Endothelial cell of umbilical vein (primary cell): Measurements from ENCODE around the gene SAMD4B. TPM values are rescaled to one million over a fixed set of nuclear protein-coding genes. Genes with fewer than 3 reads are reported as not detected.
"Not testable (repeated sequence)": the region's sequence is repeated elsewhere in the genome, so short reads cannot be mapped to it uniquely, and the experiment has no call there.

Experiments
- BruUV-seq: library from RNA; stranded (reverse); fragments of 400-500 nt; replicated peaks from 2 replicates; lab custom pipeline; 2021; lab: Mats Ljungman, UMichigan
- CTCF ChIA-PET: fragments of 300-600, 350-600 bp; sonication (Branson Sonifier 250); formaldehyde crosslinking; loops from one replicate; lab custom pipeline; 2021; ENCODE audit warnings: antibody characterized with exemption, inconsistent platforms; lab: Charles Lee
- POLR2A ChIA-PET: fragments of 300-600, 350-600 bp; sonication (Branson Sonifier 250); formaldehyde crosslinking; loops from one replicate; lab custom pipeline; 2021; ENCODE audit warnings: antibody characterized with exemption, inconsistent platforms; lab: Charles Lee
- DNase-seq: peaks from one replicate; pipeline ENCODE4 v3.0.0-alpha.2; 2011; ENCODE audit warnings: low read depth, low spot score
- FAIRE-seq: peaks from 2 replicates; lab custom pipeline; 2011; peaks lifted over from hg19 to GRCh38; lab: Jason Lieb, UNC
- H2AFZ ChIP-seq: 2 replicates; pipeline ENCODE4 v1.6.0; 2012; ENCODE audit warnings: low read depth, low read length, control low read depth, inconsistent platforms
- H3K27ac ChIP-seq: 2 replicates; pipeline ENCODE4 v1.5.1; 2011; ENCODE audit warnings: low read depth, mild to moderate bottlenecking, control low read depth, low read length, moderate library complexity; ENCODE audit not compliant: insufficient read depth
- H3K27me3 ChIP-seq, 2 experiments: 2 replicates each; pipeline versions ENCODE4 v1.6.0 to v1.6.1; 2011; ENCODE audit warnings: low read length in 2 of 2, mixed read lengths in 1 of 2; ENCODE audit not compliant: control insufficient read depth in 2 of 2, insufficient read depth in 2 of 2
- H3K36me3 ChIP-seq, 2 experiments: 2 replicates in 1 of 2; 3 replicates in 1 of 2; pipeline ENCODE4 v1.5.1; 2011; ENCODE audit warnings: low read length in 2 of 2, mild to moderate bottlenecking in 1 of 2, moderate library complexity in 1 of 2; ENCODE audit not compliant: control insufficient read depth in 2 of 2, insufficient read depth in 2 of 2; ENCODE audit errors: extremely low read depth in 1 of 2
- H3K4me1 ChIP-seq: 3 replicates; pipeline ENCODE4 v1.5.1; 2011; ENCODE audit warnings: mild to moderate bottlenecking, low read length; ENCODE audit not compliant: control insufficient read depth, insufficient read depth; ENCODE audit errors: extremely low read depth
- H3K4me2 ChIP-seq: 2 replicates; pipeline ENCODE4 v1.6.1; 2011; ENCODE audit warnings: low read length, control low read depth, mixed read lengths; ENCODE audit not compliant: insufficient read depth
- H3K4me3 ChIP-seq, 3 experiments: fragments of 200-600 bp in 1 of 3; sonication (generic), shearing (Covaris generic) in 1 of 3; replicated peaks in 1 of 3; 2 replicates each; pipeline ENCODE4 v1.5.1; 2011 to 2016; ENCODE audit warnings: control low read depth in 3 of 3, low read length in 3 of 3, mild to moderate bottlenecking in 2 of 3, inconsistent platforms in 1 of 3, low read depth in 1 of 3, moderate library complexity in 1 of 3; ENCODE audit not compliant: insufficient read depth in 1 of 3
- H3K79me2 ChIP-seq: 2 replicates; pipeline ENCODE4 v1.6.0; 2012; ENCODE audit warnings: low read length, inconsistent platforms; ENCODE audit not compliant: control insufficient read depth, insufficient read depth
- H3K9ac ChIP-seq: replicated peaks from 2 replicates; pipeline ENCODE3; 2011; ENCODE audit warnings: low read length, control low read depth; ENCODE audit not compliant: insufficient read depth; ENCODE audit errors: extremely low read depth
- H3K9me1 ChIP-seq: replicated peaks from 3 replicates; pipeline ENCODE4 v1.6.0; 2011; ENCODE audit warnings: mild to moderate bottlenecking, low read length; ENCODE audit not compliant: control insufficient read depth, insufficient read depth; ENCODE audit errors: extremely low read depth
- H3K9me3 ChIP-seq: replicated peaks from 2 replicates; pipeline ENCODE4 v1.5.1; 2012; ENCODE audit warnings: low read length, inconsistent platforms; ENCODE audit not compliant: control insufficient read depth, insufficient read depth
- H4K20me1 ChIP-seq: replicated peaks from 2 replicates; pipeline ENCODE3; 2011; ENCODE audit warnings: mild to moderate bottlenecking, low read length; ENCODE audit not compliant: control insufficient read depth, insufficient read depth; ENCODE audit errors: extremely low read depth
- CTCF ChIP-seq, 2 donors: IDR thresholded peaks; 1 replicate in 1 of 2; 2 replicates in 1 of 2; pipeline ENCODE4 v1.5.1; 2011; ENCODE audit warnings: low read length in 2 of 2, mild to moderate bottlenecking in 2 of 2, moderate library complexity in 2 of 2, control low read depth in 1 of 2, inconsistent platforms in 1 of 2, low read depth in 1 of 2; ENCODE audit not compliant: insufficient read depth in 1 of 2; ENCODE audit errors: extremely low read depth in 1 of 2
- EZH2 ChIP-seq: IDR thresholded peaks from 2 replicates; pipeline ENCODE4 v1.6.1; 2012; ENCODE audit warnings: borderline replicate concordance, low read depth, mild to moderate bottlenecking, moderate library complexity, low read length, inconsistent platforms; ENCODE audit not compliant: severe bottlenecking
- FOS ChIP-seq: IDR thresholded peaks from 2 replicates; pipeline ENCODE4 v1.6.1; 2011; ENCODE audit warnings: mild to moderate bottlenecking, low read length, moderate library complexity, borderline replicate concordance; ENCODE audit not compliant: insufficient read depth
- GATA2 ChIP-seq: IDR thresholded peaks from 2 replicates; pipeline ENCODE4 v1.7.0; 2011; ENCODE audit warnings: low read depth, mild to moderate bottlenecking, moderate library complexity, mixed read lengths, low read length; ENCODE audit not compliant: insufficient read length, insufficient read depth
- JUN ChIP-seq: IDR thresholded peaks from 2 replicates; pipeline ENCODE4 v1.6.1; 2011; ENCODE audit warnings: borderline replicate concordance, low read depth; ENCODE audit not compliant: insufficient read length, insufficient read depth
- MAX ChIP-seq: IDR thresholded peaks from 2 replicates; pipeline ENCODE4 v1.6.1; 2011; ENCODE audit not compliant: insufficient read depth, insufficient read length
- MYC ChIP-seq: IDR thresholded peaks from one replicate; pipeline ENCODE4 v1.6.1; 2011; ENCODE audit warnings: mild to moderate bottlenecking, low read depth, low read length
- POLR2A ChIP-seq: IDR thresholded peaks from 2 replicates; pipeline ENCODE4 v1.6.1; 2012; ENCODE audit warnings: low read depth, mild to moderate bottlenecking, control low read depth, low read length
- POLR2AphosphoS5 ChIP-seq: IDR thresholded peaks from 2 replicates; pipeline ENCODE4 v1.6.1; 2012; ENCODE audit warnings: low read depth, mild to moderate bottlenecking, control low read depth, low read length, moderate library complexity; ENCODE audit not compliant: insufficient read depth
- dilution Hi-C: fragments of 300-500 bp; cut with MboI; formaldehyde crosslinking; loops from one replicate; pipeline ENCODE4 v1.15.0; 2019; ENCODE audit warnings: low sequenced_read_pairs; ENCODE audit not compliant: extremely low pct_ligation_motif_present
- intact Hi-C: fragments of 100-400 bp; cut with micrococcal nuclease; formaldehyde crosslinking; loops from one replicate; pipeline ENCODE4 v1.10.0; 2022
- polyA plus RNA-seq, 4 experiments: library from polyadenylated mRNA; depleted of rRNA in 3 of 4; stranded (reverse) in 3 of 4; unstranded in 1 of 4; fragments of >200 nt; gene quantifications; 2 replicates each; pipeline versions ENCODE4 v1.2.1 to v1.2.3, GENCODE V29; 2011 to 2012; ENCODE audit warnings: missing spikeins in 1 of 4
- total RNA-seq: library from RNA; stranded (reverse); gene quantifications from 2 replicates; pipeline ENCODE4 v1.2.3, GENCODE V29; 2021

Gene SAMD4B
- total and polyA plus RNA-seq, 2 donors (not counting 3 experiments of a cell fraction or from before 2014, with no cell fraction given), result 82.1 to 84.2 TPM

GRCh38 chr19:39332293-39332692 is 9.9 kb upstream of the SAMD4B start:
- no peak for FAIRE-seq
- dilution Hi-C loops, result no loop called here
- Histone ChIP-seq H3K4me3 (no peak overlapping the region), H3K9ac (no peak overlapping the region), H3K9me3 (no peaks in the 10 kb centered on the region), H3K27me3 (no peaks in the 10 kb centered on the region), H4K20me1 (no peaks in the 10 kb centered on the region), H3K36me3 (no peaks in the 10 kb centered on the region), H3K27ac (no peak overlapping the region), H2AFZ (no peak overlapping the region), H3K79me2 (no peaks in the 10 kb centered on the region), H3K4me2 (no peak overlapping the region), H3K4me1 (peaks cover 7% of the 10 kb centered on the region), H3K9me1 (no peaks in the 10 kb centered on the region)
- DNase-seq, result no peak
- ChIA-PET CTCF (interaction anchor here (7.5 kb wide), 1 partner anchor 211 kb away, joined by 124 read pairs; no protein-coding TSS in a partner anchor), POLR2A (interaction anchor here (0.7 kb wide), 1 partner anchor 341 kb away, joined by 3 read pairs; no protein-coding TSS in a partner anchor)
- TF ChIP-seq CTCF (IDR thresholded peaks at IDR 0.05; ENCODE audit: extremely low read depth in 1 of 2, insufficient read depth in 1 of 2, low read depth in 1 of 2, low read length in 2 of 2) (no peak), EZH2 (no peak), POLR2AphosphoS5 (no peak), POLR2A (no peak), JUN (no peak), MAX (no peak), MYC (no peak), GATA2 (no peak), FOS (no peak)
- no TSS peak for BruUV-seq
- intact Hi-C loops, result no loop called here

GRCh38 chr19:39332738-39333137 is 9.5 kb upstream of the SAMD4B start:
- intact Hi-C loops, H3K36me3 ChIP-seq: not testable (repeated sequence)

More at GRCh38 chr19:39332738-39333137, 9.5 kb upstream of the SAMD4B start:
- H3K9ac ChIP-seq, DNase-seq, BruUV-seq, POLR2A ChIA-PET, H3K79me2 ChIP-seq, H2AFZ ChIP-seq, H3K4me2 ChIP-seq, H3K9me1 ChIP-seq, CTCF ChIA-PET, H4K20me1 ChIP-seq, H3K4me1 ChIP-seq, H3K4me3 ChIP-seq, FAIRE-seq, H3K9me3 ChIP-seq, H3K27me3 ChIP-seq, dilution Hi-C loops, H3K27ac ChIP-seq: not testable (repeated sequence)
